ENCODE measurements around the gene RNF6. TPM values are rescaled to one million over a fixed set of nuclear protein-coding genes. Genes with fewer than 3 reads are reported as not detected.

The RNF6 gene
- polyA plus RNA-seq, 1 of the 3 experiments (the other 2 are of a cell fraction), result 13.8 TPM

- Histone ChIP-seq H3K4me1 (ENCODE audit: control insufficient read depth in 1 of 2, insufficient read depth in 2 of 2, low read depth in 1 of 2, low read length in 1 of 2) (peaks cover 0 to 9% of the 10 kb centered on the region in 2 experiments; a peak in 3 of 4 replicates), H3K27me3 (ENCODE audit: insufficient read depth) (no peaks in the 10 kb centered on the region), H3K9ac (no peak overlapping the region), H3K9me2 (no peaks in the 10 kb centered on the region), H3K4me2 (no peak overlapping the region), H3F3A (replicated peaks; ENCODE audit: insufficient read depth) (peaks cover 8% of the 10 kb centered on the region), H3K4me3 (ENCODE audit: low read depth in 2 of 2, low read length in 1 of 2) (no peak overlapping the region), H3K9me3 (no peaks in the 10 kb centered on the region), H3K36me3 (replicated peaks in 1 of 2; ENCODE audit: control insufficient read depth in 1 of 2, insufficient read depth in 2 of 2, low read length in 1 of 2) (no peaks in the 10 kb centered on the region), H2AFZ (ENCODE audit: low read depth) (no peak overlapping the region), H3K79me2 (ENCODE audit: insufficient read depth) (peaks cover 4% of the 10 kb centered on the region), H3K27ac (ENCODE audit: low read depth in 2 of 2, low read length in 1 of 2) (no peak overlapping the region), H4K20me1 (ENCODE audit: insufficient read depth) (no peaks in the 10 kb centered on the region)
- ChIA-PET CTCF (interaction anchor here (1.3 to 1.7 kb wide), 2 partner anchors 30 to 270 kb away, joined by 4 to 5 read pairs; no protein-coding TSS in a partner anchor), POLR2A (no interaction called here)
- no peak for TF ChIP-seq RFX5 (IDR thresholded peaks at IDR 0.05; ENCODE audit: low read length)
- no peak for TF ChIP-seq CHD2 (IDR thresholded peaks at IDR 0.05; ENCODE audit: low read length, partially characterized antibody)
- TF ChIP-seq, protein P1, sequence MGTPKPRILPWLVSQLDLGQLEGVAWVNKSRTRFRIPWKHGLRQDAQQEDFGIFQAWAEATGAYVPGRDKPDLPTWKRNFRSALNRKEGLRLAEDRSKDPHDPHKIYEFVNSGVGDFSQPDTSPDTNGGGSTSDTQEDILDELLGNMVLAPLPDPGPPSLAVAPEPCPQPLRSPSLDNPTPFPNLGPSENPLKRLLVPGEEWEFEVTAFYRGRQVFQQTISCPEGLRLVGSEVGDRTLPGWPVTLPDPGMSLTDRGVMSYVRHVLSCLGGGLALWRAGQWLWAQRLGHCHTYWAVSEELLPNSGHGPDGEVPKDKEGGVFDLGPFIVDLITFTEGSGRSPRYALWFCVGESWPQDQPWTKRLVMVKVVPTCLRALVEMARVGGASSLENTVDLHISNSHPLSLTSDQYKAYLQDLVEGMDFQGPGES (IDR thresholded peaks at IDR 0.05; ENCODE audit: low read depth, low read length), result no peak
- TF ChIP-seq, protein P2, sequence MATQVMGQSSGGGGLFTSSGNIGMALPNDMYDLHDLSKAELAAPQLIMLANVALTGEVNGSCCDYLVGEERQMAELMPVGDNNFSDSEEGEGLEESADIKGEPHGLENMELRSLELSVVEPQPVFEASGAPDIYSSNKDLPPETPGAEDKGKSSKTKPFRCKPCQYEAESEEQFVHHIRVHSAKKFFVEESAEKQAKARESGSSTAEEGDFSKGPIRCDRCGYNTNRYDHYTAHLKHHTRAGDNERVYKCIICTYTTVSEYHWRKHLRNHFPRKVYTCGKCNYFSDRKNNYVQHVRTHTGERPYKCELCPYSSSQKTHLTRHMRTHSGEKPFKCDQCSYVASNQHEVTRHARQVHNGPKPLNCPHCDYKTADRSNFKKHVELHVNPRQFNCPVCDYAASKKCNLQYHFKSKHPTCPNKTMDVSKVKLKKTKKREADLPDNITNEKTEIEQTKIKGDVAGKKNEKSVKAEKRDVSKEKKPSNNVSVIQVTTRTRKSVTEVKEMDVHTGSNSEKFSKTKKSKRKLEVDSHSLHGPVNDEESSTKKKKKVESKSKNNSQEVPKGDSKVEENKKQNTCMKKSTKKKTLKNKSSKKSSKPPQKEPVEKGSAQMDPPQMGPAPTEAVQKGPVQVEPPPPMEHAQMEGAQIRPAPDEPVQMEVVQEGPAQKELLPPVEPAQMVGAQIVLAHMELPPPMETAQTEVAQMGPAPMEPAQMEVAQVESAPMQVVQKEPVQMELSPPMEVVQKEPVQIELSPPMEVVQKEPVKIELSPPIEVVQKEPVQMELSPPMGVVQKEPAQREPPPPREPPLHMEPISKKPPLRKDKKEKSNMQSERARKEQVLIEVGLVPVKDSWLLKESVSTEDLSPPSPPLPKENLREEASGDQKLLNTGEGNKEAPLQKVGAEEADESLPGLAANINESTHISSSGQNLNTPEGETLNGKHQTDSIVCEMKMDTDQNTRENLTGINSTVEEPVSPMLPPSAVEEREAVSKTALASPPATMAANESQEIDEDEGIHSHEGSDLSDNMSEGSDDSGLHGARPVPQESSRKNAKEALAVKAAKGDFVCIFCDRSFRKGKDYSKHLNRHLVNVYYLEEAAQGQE (IDR thresholded peaks at IDR 0.05; ENCODE audit: low read depth, low read length), result no peak
- TF ChIP-seq, protein P3, sequence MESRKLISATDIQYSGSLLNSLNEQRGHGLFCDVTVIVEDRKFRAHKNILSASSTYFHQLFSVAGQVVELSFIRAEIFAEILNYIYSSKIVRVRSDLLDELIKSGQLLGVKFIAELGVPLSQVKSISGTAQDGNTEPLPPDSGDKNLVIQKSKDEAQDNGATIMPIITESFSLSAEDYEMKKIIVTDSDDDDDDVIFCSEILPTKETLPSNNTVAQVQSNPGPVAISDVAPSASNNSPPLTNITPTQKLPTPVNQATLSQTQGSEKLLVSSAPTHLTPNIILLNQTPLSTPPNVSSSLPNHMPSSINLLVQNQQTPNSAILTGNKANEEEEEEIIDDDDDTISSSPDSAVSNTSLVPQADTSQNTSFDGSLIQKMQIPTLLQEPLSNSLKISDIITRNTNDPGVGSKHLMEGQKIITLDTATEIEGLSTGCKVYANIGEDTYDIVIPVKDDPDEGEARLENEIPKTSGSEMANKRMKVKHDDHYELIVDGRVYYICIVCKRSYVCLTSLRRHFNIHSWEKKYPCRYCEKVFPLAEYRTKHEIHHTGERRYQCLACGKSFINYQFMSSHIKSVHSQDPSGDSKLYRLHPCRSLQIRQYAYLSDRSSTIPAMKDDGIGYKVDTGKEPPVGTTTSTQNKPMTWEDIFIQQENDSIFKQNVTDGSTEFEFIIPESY (IDR thresholded peaks at IDR 0.05; ENCODE audit: borderline replicate concordance, low read depth), result no peak
- no peak for TF ChIP-seq USF1 (IDR thresholded peaks at IDR 0.05; ENCODE audit: borderline replicate concordance, low read depth)
- no peak for TF ChIP-seq TAF1 (IDR thresholded peaks at IDR 0.05; ENCODE audit: borderline replicate concordance, low read depth, low read length)
- no peak for TF ChIP-seq MEF2A (IDR thresholded peaks at IDR 0.05; ENCODE audit: borderline replicate concordance, low read depth)
- no peak for TF ChIP-seq CTCF (IDR thresholded peaks at IDR 0.05)
- TF ChIP-seq SMC3 (IDR thresholded peaks at IDR 0.05; ENCODE audit: low read depth, low read length), result no peak
- TF ChIP-seq, protein P4, sequence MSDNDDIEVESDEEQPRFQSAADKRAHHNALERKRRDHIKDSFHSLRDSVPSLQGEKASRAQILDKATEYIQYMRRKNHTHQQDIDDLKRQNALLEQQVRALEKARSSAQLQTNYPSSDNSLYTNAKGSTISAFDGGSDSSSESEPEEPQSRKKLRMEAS (IDR thresholded peaks at IDR 0.05; ENCODE audit: low read depth), result no peak
- no peak for DNase-seq
- WGBS (ENCODE audit: low lambda C conversion rate), result 48% methylated on average over 5 of the region's 7 CpGs
These were observed 3.9 kb upstream of the RNF6 start for GRCh38 chr13:26225896-26226617.
